GM19452 (cell line): Measurements from ENCODE around the gene RUNX3.
"Not testable (repeated sequence)": the region's sequence is repeated elsewhere in the genome, so short reads cannot be mapped to it uniquely, and the experiment has no call there.

Experiments
- ATAC-seq: cut with Tn5 transposase; IDR thresholded peaks from one replicate; pipeline ENCODE4 v1.9.1; 2021; ENCODE audit not compliant: unreplicated experiment

The RUNX3 gene

GRCh38 chr1:24903011-24903461 is 27.0 kb downstream of the RUNX3 start:
- ATAC-seq = no peak

DNA sequence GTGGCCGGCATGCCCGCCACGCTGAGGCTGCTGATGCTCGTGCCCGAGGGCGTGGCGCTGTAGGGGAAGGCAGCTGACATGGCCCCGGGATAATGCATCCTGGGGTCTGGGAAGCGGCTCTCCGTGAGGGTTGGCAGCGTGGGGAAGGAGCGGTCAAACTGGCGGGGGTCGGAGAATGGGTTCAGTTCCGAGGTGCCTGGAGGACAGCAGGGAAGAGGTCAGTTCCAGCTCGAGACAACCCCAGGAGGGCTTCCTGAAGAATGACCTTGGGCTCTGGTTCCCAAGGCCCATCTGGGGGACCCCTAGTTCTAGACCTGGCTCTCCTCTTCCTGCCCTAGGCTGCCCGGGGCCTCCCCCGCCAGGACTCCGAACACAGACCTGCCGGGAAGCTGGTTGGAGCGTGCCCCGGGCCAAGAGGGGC is 27.6 kb downstream of the RUNX3 start:
- ATAC-seq = no peak

GRCh38 chr1:24901791-24902470 is 28.1 kb downstream of the RUNX3 start:
- no peak for ATAC-seq

- no peak for ATAC-seq
Observed at GRCh38 chr1:24900985-24901781, 28.9 kb downstream of the RUNX3 start.

DNA sequence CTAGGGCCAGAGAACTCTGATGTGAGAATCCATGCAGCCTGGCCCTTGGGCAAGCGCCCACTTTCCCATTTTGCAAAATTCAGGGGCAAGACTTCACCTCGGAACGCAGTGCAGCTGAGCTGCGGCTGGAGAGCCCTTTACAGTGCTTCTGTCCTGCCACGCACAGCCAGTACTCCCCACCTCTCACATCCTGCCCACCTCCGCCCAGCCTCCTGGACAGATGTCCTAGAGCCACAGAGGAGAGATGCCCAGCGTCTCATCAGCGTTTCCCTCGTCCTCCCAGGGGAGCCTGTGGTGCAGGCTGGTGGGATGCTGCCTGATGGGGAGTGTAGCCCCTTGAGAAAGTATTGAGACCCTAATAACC is 29.6 kb downstream of the RUNX3 start:
- ATAC-seq = no peak

GRCh38 chr1:24899581-24900485 is 30.2 kb downstream of the RUNX3 start:
- ATAC-seq = no peak

GRCh38 chr1:24898909-24899439 is 31.1 kb downstream of the RUNX3 start:
- ATAC-seq = no peak

DNA sequence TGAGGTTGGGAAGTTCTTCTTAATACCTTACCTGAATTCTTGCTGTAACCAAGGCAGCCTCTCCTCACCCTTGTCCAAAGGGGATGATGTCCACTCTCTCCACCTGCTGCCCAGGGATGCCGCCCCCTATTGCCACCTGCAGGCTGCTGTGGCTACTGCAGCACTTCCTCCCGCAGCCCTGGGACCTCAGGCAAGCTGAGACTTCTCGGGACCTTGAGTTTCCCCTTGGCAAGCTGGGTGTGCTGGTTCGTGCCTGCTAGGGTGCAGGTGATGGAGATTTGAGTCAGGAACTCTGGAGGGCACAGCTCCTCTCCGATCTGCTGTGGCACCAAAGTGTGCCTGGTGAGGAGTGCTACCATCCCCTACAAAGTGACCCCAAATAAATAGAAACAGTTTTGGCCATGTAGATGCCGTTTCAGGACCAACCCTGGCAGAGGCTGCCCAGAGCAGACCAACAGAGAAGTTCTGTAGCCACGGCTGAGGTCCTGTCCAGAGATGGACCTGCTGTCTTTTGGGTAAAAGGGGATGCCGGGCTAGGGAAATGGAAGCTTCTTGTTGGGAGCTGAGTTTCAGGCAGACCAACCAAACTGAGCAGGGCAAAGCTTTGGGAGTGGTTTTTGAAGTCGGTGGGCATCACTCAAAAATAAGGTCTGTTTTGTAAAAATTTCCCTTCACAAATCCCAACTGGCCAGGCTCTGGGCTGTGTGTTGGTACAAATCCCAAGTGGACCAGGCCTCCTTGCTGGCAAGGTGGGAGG is 31.7 kb downstream of the RUNX3 start:
- ATAC-seq = no peak

GRCh38 chr1:24897263-24898151 is 32.6 kb downstream of the RUNX3 start:
- no peak for ATAC-seq

GRCh38 chr1:24896596-24897262 is 33.3 kb downstream of the RUNX3 start:
- no peak for ATAC-seq

DNA sequence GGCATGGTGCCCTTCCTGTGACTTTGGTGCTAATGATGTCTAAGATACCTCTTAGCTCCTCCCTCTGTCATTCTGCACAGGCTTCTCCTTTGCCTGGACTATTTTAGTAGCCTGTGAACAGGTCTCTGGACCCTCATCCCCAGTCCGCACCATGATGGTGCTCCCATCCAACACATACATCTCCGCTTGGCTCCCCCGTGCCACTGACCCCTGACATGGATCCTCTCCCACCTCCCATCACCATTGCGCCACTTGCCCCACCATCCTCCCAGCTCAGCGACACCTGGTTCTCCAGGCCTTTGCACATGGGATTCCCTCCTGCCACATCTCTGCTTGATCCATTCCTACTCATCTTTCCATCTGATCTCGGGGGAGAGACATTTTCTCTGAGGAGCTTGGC is 33.9 kb downstream of the RUNX3 start:
- ATAC-seq = no peak

GRCh38 chr1:24895511-24895910 is 34.6 kb downstream of the RUNX3 start:
- ATAC-seq = no peak

DNA sequence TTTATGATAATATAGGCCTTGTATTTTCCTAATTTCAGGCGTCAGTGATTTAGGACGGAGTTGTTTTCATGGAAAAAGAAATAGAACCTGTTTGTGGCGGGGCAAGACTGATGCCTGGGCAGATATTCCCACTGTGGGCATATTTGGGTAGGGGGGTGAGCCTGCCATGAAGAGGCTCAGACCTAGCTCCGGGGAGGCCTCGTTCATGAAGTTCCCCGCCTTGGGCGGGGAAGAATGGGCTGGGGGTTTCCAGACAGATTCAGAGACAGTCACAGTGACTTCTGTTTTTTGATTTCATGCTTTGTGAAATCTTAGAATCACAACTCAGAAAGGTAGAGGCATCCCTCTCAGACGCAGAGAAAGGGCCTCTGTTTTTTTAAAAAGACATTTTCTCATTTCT is 36.1 kb downstream of the RUNX3 start:
- ATAC-seq = no peak

DNA sequence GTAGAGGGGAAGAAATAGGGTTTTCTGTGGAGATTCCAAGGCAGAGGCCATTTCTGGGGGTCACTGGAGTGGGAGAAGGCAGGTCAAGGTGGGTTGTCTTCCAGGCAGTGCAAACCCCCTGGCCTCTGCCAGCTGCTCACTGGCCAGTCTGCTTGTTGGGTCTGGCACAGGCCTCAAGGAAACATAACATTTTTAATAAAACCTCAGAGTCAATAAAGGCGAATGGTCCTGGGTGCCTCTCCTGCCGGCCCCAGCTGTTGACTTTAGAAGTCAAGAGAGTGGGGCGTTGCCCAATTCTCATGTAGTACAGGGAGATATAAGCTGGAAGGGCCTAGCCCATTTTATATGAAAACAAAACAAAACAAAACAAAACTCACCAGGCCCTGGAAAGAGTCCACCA is 36.6 kb downstream of the RUNX3 start:
- ATAC-seq = no peak

DNA sequence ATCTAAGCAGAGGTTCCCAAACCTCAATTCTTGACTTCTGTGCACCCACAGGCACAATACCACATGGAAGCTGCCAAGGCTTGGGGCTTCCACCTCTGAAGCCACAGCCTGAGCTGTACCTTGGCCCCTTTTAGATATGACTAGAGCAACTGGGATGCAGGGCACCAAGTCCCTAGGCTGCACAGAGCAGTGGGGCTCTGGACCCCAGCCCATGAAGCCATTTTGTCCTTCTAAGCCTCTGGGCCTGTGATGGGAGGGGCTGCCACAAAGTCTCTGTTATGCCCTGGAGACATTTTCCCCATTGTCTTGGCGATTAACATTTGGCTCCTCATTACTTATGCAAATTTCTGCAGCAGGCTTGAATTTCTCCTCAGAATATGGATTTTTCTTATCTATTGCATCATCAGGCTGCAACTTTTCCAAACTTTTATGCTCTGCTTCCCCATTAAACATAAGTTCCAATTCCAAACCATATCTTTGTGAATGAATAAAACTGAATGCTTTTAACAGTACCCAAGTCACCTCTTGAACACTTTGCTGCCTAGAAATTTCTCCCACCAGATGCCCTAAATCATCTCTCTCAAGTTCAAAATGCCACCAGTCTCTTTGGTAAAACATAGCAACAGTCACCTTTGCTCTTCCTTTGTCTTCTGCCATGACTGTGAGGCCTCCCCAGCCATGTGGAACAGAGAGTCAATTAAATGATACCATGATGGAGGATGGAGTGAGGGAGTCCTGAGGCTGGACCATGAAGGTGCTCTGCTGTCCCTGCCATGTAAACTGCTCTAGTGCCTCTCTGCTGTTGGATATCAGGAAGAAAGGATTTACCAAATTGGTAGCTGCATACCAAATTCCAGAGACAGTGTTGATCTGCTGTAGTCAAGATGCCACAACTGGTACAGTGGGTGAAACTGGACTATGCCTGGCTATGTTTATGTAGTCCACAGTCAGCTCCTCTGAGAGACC is 37.6 kb downstream of the RUNX3 start:
- no peak for ATAC-seq

GRCh38 chr1:24891367-24891766 is 38.7 kb downstream of the RUNX3 start:
- not testable (repeated sequence) for ATAC-seq

- no peak for ATAC-seq
Observed at GRCh38 chr1:24890887-24891286, 39.2 kb downstream of the RUNX3 start.
